ENCODE data around the gene LYPD1.
"Not testable (repeated sequence)": the region's sequence is repeated elsewhere in the genome, so short reads cannot be mapped to it uniquely, and the experiment has no call there.

Gene LYPD1

DNA sequence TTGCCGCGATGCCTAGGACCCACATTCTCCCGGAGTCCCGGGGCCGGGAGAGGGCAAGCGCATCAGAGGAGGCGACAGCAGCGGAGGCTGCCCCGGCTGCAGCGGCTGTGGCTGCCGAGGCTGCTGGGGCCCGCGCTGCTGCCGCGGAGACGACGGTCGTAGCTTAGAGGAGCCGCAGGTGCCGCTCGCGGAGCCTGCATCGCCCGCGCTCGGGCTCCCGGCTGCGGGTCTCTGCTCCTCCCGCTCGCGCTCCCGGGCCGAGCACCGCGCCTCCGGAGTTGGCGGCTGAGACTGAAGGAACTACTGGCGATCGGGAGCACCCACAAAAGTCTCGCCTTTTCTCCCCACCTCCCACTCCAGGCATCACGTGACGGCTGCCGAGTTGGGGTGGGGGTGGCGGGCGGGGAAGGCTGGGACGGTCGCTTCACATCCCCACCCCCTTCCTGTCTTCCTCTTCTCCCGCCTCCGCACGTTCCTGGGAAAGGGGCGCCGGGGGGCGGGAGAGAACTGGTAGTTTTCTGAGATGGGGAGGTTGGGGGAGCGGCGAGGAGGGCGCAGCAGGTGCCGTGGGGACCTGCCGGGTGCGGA is at the start of gene LYPD1:
LYPD1 (minus strand) TSS at position 298 of the 588 bp plus-strand sequence; CDS start at position 25, 273 bp downstream.
- Mint-ChIP-seq H3K36me3 (ENCODE audit: low read depth) (no peaks in the 10 kb centered on the region), H3K9me3 (no peaks in the 10 kb centered on the region), H3K4me1 (ENCODE audit: low read depth) (peaks cover 4% of the 10 kb centered on the region), H3K4me3 (no peak within 1 kb of the TSS), H3K27ac (peak within 1 kb of the TSS; percentile 33), H3K27me3 (peaks cover 63% of the 10 kb centered on the region)
- no peak for DNase-seq

- Mint-ChIP-seq H3K4me3 (no peak overlapping the region), H3K36me3 (ENCODE audit: low read depth) (no peaks in the 10 kb centered on the region), H3K27ac (no peak overlapping the region), H3K27me3 (no peaks in the 10 kb centered on the region), H3K4me1 (ENCODE audit: low read depth) (no peaks in the 10 kb centered on the region), H3K9me3 (peaks cover 2% of the 10 kb centered on the region)
- no peak for DNase-seq
Observed at GRCh38 chr2:132719480-132719879, 49.5 kb upstream of the LYPD1 start.

- Mint-ChIP-seq H3K4me1 (ENCODE audit: low read depth) (no peaks in the 10 kb centered on the region), H3K36me3 (ENCODE audit: low read depth) (no peaks in the 10 kb centered on the region), H3K27me3 (no peaks in the 10 kb centered on the region), H3K9me3 (peaks cover 4% of the 10 kb centered on the region), H3K4me3 (no peak overlapping the region), H3K27ac (no peak overlapping the region)
- no peak for DNase-seq
Observed at GRCh38 chr2:132716954-132717353, 46.9 kb upstream of the LYPD1 start.

- DNase-seq: no peak
- Mint-ChIP-seq H3K4me3 (no peak overlapping the region), H3K27ac (no peak overlapping the region), H3K4me1 (ENCODE audit: low read depth) (no peaks in the 10 kb centered on the region), H3K9me3 (peaks cover 4% of the 10 kb centered on the region), H3K27me3 (no peaks in the 10 kb centered on the region), H3K36me3 (ENCODE audit: low read depth) (no peaks in the 10 kb centered on the region)
Observed at GRCh38 chr2:132715386-132716351, 45.7 kb upstream of the LYPD1 start.

DNA sequence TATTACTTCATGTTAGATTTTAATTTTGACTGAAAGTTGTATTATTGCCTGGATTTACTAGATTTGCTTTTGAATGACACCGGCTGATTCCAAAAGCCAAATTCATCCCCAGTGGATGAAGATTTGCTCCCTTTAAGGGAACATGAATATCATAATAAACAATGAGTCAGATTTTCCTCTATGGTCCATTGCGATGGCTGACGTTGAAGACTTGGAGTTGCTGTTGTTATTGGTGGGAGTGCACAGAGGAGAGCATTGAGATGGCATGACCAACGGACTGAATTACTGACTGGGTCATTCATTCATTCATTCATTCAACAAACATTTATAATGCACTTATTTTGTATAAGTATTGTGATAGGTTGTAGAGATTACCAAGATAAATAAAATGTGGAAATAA is 33.4 kb upstream of the LYPD1 start:
- peaks cover 2% of the 10 kb centered on the region for H3K9me3 Mint-ChIP-seq
- H3K27ac Mint-ChIP-seq: no peak overlapping the region
- DNase-seq: no peak
- no peaks in the 10 kb centered on the region for H3K27me3 Mint-ChIP-seq
- H3K36me3 Mint-ChIP-seq (ENCODE audit: low read depth): no peaks in the 10 kb centered on the region
- no peaks in the 10 kb centered on the region for H3K4me1 Mint-ChIP-seq (ENCODE audit: low read depth)
- H3K4me3 Mint-ChIP-seq: no peak overlapping the region

DNA sequence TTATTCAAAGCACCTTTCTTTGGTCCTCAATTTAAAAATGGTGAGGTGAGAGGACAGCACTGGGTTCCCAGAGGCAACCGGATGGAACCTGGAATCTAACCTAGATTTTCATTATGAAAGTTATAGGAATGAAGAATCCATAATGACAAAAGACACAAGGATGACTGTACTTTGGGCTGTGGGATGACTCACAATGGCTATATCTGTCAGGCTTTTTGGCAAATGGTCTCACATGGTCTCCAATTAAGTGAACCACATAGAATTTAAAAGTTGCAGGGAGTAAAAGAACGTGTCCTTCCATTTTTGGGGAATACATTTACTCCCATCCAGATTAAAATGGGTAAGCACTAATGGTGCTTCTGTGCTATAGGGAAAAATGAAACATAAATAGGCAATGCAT is 31.8 kb upstream of the LYPD1 start:
- DNase-seq: no peak
- Mint-ChIP-seq H3K4me1 (ENCODE audit: low read depth) (no peaks in the 10 kb centered on the region), H3K9me3 (peaks cover 2% of the 10 kb centered on the region), H3K4me3 (no peak overlapping the region), H3K36me3 (ENCODE audit: low read depth) (no peaks in the 10 kb centered on the region), H3K27me3 (no peaks in the 10 kb centered on the region), H3K27ac (no peak overlapping the region)

- H3K27ac Mint-ChIP-seq; DNase-seq; H3K9me3 Mint-ChIP-seq; H3K36me3 Mint-ChIP-seq (ENCODE audit: low read depth); H3K4me3 Mint-ChIP-seq; H3K27me3 Mint-ChIP-seq; H3K4me1 Mint-ChIP-seq (ENCODE audit: low read depth): not testable (repeated sequence)
Observed at GRCh38 chr2:132699802-132700201, 29.8 kb upstream of the LYPD1 start.

DNA sequence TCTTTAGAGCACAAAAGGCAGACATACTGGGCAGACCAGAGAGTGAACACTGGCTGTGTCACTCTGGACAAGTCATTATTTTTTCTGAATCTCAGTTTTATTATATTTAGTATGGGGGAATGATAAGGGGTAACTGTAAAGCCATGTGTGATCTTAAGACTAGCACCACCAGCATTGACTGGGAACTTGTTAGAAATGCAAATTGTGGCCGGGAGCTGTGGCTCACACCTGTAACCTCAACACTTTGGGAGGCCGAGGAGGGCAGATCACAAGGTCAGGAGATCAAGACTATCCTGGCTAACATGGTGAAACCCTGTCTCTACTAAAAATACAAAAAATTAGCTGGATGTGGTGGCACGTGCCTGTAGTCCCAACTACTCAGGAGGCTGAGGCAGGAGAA is 28.3 kb upstream of the LYPD1 start:
- not testable (repeated sequence) for H3K4me1 Mint-ChIP-seq (ENCODE audit: low read depth); H3K9me3 Mint-ChIP-seq; H3K27ac Mint-ChIP-seq; DNase-seq; H3K36me3 Mint-ChIP-seq (ENCODE audit: low read depth); H3K4me3 Mint-ChIP-seq; H3K27me3 Mint-ChIP-seq

- peaks cover 6% of the 10 kb centered on the region for H3K9me3 Mint-ChIP-seq
- H3K27ac Mint-ChIP-seq: no peak overlapping the region
- no peaks in the 10 kb centered on the region for H3K27me3 Mint-ChIP-seq
- no peaks in the 10 kb centered on the region for H3K36me3 Mint-ChIP-seq (ENCODE audit: low read depth)
- no peak for DNase-seq
- no peak overlapping the region for H3K4me3 Mint-ChIP-seq
- no peaks in the 10 kb centered on the region for H3K4me1 Mint-ChIP-seq (ENCODE audit: low read depth)
Observed at GRCh38 chr2:132697556-132698205, 27.7 kb upstream of the LYPD1 start.

GRCh38 chr2:132692816-132693215 is 22.8 kb upstream of the LYPD1 start:
- H3K27ac Mint-ChIP-seq: no peak overlapping the region
- DNase-seq: no peak
- H3K9me3 Mint-ChIP-seq: peaks cover 4% of the 10 kb centered on the region
- H3K27me3 Mint-ChIP-seq: no peaks in the 10 kb centered on the region
- H3K4me3 Mint-ChIP-seq: no peak overlapping the region
- H3K4me1 Mint-ChIP-seq (ENCODE audit: low read depth): no peaks in the 10 kb centered on the region
- H3K36me3 Mint-ChIP-seq (ENCODE audit: low read depth): no peaks in the 10 kb centered on the region

DNA sequence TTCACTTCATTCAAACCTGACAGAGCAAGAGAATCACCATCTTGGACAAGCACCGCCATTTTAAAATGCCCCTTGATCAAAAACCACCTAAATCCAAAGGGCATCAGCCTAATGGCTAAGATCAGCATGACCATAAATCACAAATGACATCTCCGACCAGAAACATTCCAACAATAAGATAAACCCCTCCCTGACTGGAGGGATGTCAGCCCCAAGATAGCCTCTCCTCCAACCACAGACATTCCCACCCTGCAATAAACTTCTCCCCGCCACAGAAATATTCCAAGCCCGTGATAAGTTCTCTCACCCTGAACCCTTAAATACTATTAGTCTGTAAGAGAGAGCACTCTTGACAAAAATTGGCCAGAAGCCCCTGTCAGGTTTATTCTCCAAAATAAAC is 21.6 kb upstream of the LYPD1 start:
- H3K27ac Mint-ChIP-seq: no peak overlapping the region
- H3K36me3 Mint-ChIP-seq (ENCODE audit: low read depth): no peaks in the 10 kb centered on the region
- no peaks in the 10 kb centered on the region for H3K4me1 Mint-ChIP-seq (ENCODE audit: low read depth)
- peaks cover 3% of the 10 kb centered on the region for H3K9me3 Mint-ChIP-seq
- DNase-seq: no peak
- no peak overlapping the region for H3K4me3 Mint-ChIP-seq
- no peaks in the 10 kb centered on the region for H3K27me3 Mint-ChIP-seq

DNA sequence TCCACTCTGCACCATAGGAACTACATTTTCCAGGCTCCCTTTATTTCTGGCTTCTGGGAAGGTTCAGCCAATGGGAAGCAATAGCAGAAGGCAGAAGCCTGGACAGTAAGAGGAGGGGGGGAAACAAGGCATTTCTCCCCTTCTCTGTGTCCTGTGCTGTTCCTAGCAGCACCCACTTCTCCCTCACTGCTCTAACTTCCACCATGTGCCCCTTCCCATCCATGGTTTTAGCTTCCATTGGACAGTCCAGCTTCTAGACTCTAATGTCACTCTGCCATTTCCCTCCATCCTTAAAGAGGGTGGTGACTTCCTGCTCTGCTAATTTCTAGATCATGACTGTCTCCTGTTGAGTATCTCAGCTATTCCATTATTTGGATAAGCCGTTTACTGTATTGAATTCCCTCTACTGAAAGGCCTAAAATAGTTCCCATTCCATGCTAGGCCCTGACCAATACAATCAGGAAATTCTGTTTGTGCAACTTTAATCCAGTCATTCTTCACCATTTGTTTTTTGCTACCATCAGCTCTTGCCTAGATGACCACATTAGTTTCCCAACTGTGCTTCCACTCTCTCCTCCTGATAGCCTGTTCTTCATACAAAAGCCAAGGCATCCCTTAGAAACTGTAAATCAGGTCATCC is 20.8 kb upstream of the LYPD1 start:
- H3K4me1 Mint-ChIP-seq (ENCODE audit: low read depth): no peaks in the 10 kb centered on the region
- H3K27me3 Mint-ChIP-seq: no peaks in the 10 kb centered on the region
- H3K36me3 Mint-ChIP-seq (ENCODE audit: low read depth): no peaks in the 10 kb centered on the region
- no peak for DNase-seq
- H3K4me3 Mint-ChIP-seq: no peak overlapping the region
- H3K27ac Mint-ChIP-seq: no peak overlapping the region
- H3K9me3 Mint-ChIP-seq: no peaks in the 10 kb centered on the region

GRCh38 chr2:132681766-132682165 is 11.8 kb upstream of the LYPD1 start:
- DNase-seq: no peak
- Mint-ChIP-seq H3K36me3 (ENCODE audit: low read depth) (no peaks in the 10 kb centered on the region), H3K27me3 (no peaks in the 10 kb centered on the region), H3K4me3 (no peak overlapping the region), H3K27ac (no peak overlapping the region), H3K4me1 (ENCODE audit: low read depth) (no peaks in the 10 kb centered on the region), H3K9me3 (no peaks in the 10 kb centered on the region)

GRCh38 chr2:132680544-132680943 is 10.5 kb upstream of the LYPD1 start:
- Mint-ChIP-seq H3K4me1 (ENCODE audit: low read depth) (no peaks in the 10 kb centered on the region), H3K27me3 (no peaks in the 10 kb centered on the region), H3K27ac (no peak overlapping the region), H3K36me3 (ENCODE audit: low read depth) (no peaks in the 10 kb centered on the region), H3K9me3 (no peaks in the 10 kb centered on the region), H3K4me3 (no peak overlapping the region)
- no peak for DNase-seq
